GM12873 (cell line): Measurements from ENCODE around the gene ZBP1.

Experiments
- CTCF ChIP-seq: IDR thresholded peaks from 2 replicates; pipeline ENCODE4 v1.5.1; 2012; ENCODE audit warnings: low read depth, mild to moderate bottlenecking, moderate library complexity, low read length, control low read depth; ENCODE audit not compliant: insufficient read depth; ENCODE audit errors: missing control alignments

Gene ZBP1

GRCh38 chr20:57647933-57648785 lies 27.9 kb upstream of the ZBP1 start:
- TF ChIP-seq CTCF = no peak

GRCh38 chr20:57647006-57647932 lies 27.0 kb upstream of the ZBP1 start:
- no peak for TF ChIP-seq CTCF

DNA sequence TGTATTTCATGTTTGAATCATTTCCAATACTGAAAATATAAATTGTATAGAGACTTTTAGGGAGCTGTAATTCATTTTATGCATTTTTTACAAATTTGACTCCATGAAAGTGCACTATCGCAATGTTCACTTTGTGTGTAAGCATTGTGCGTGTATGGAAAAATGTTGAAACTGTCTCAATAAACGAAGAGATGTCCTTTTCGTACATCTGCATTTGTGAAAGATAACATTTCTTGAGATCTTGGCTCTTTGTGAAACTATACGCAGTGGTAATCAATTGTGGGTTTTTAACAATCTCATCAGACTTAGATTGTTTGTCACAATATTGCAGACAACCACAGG lies 18.6 kb upstream of the ZBP1 start:
- TF ChIP-seq CTCF = no peak

- TF ChIP-seq CTCF = no peak
Measured at GRCh38 chr20:57638173-57638894, 18.1 kb upstream of the ZBP1 start.

- no peak for TF ChIP-seq CTCF
Measured at GRCh38 chr20:57633945-57634491, 13.8 kb upstream of the ZBP1 start.

DNA sequence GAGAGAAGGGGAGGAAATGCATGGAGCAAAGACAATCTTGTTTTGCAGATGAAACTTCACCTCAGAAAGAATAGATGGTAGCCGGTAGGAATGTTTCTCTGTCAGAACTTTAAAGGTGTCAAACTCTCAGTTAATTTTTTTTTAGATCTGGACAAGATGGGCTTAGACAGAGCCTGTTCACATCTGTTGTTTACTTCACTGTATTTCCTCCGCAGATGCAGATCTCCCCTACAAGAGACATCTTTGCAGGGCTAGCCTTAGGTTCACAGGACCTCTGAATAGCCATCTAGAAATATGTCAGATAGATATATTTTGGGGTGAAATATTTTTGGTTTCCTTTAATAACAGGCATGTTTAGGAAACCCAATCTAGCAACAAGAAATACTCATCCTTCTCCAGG lies 12.1 kb upstream of the ZBP1 start:
- TF ChIP-seq CTCF = no peak
